Measurements from ENCODE around the gene OR8J3.
"Not testable (repeated sequence)": the region's sequence is repeated elsewhere in the genome, so short reads cannot be mapped to it uniquely, and the experiment has no call there.

- TF ChIP-seq, protein P1, sequence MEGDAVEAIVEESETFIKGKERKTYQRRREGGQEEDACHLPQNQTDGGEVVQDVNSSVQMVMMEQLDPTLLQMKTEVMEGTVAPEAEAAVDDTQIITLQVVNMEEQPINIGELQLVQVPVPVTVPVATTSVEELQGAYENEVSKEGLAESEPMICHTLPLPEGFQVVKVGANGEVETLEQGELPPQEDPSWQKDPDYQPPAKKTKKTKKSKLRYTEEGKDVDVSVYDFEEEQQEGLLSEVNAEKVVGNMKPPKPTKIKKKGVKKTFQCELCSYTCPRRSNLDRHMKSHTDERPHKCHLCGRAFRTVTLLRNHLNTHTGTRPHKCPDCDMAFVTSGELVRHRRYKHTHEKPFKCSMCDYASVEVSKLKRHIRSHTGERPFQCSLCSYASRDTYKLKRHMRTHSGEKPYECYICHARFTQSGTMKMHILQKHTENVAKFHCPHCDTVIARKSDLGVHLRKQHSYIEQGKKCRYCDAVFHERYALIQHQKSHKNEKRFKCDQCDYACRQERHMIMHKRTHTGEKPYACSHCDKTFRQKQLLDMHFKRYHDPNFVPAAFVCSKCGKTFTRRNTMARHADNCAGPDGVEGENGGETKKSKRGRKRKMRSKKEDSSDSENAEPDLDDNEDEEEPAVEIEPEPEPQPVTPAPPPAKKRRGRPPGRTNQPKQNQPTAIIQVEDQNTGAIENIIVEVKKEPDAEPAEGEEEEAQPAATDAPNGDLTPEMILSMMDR (IDR thresholded peaks at IDR 0.05): not testable (repeated sequence)
- not testable (repeated sequence) for TF ChIP-seq EZH2 (IDR thresholded peaks at IDR 0.05; ENCODE audit: borderline replicate concordance, insufficient read depth, low read depth, low read length, poor library complexity, severe bottlenecking)
Observed at GRCh38 chr11:56143681-56144080, 3.7 kb upstream of the OR8J3 start.
